ENCODE results near the gene TNFRSF1B. TPM values are rescaled to one million over a fixed set of nuclear protein-coding genes. Genes with fewer than 3 reads are reported as not detected.

The TNFRSF1B gene
- total and polyA plus RNA-seq, 2 experiments from 2014 or later: 0.91 to 4.1 TPM

DNA sequence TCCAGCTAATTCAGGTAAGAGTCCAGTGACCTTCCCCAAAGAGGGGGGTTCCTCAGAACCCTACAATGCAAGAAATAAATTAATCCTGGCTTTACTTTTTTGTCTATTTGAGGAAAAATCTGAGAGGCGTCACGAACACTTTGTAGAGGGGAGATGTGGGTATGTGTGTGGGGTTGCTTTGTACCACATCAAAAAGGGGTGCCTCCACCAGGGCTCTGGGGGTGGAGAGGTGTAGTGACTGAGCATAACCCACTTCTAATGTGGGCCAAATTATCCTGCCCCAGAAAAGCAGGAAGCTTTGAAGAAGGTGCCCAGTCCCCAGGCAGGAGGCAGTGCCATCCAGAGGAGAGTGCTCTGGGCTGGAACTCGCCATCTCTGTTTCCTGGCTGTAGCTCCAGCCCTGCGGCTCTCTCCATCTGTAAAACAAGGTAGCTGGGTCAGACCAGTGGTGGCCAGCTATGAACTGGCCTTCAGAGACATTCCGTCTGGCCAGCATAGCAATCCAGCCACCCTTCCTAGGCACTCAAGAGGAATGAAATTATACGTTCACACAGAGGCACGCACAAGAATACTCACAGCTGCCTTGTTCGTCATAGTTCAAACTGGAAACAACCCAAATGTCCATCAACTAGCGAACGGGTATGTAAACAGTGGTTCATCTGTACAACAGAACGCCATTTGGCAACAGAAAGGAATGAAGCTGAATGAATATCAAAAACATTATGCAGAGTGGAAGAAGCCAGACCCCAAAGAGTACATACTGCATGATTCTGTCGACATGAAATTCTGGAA is 45.4 kb upstream of the TNFRSF1B start (continued):
- TF ChIP-seq, protein P1, sequence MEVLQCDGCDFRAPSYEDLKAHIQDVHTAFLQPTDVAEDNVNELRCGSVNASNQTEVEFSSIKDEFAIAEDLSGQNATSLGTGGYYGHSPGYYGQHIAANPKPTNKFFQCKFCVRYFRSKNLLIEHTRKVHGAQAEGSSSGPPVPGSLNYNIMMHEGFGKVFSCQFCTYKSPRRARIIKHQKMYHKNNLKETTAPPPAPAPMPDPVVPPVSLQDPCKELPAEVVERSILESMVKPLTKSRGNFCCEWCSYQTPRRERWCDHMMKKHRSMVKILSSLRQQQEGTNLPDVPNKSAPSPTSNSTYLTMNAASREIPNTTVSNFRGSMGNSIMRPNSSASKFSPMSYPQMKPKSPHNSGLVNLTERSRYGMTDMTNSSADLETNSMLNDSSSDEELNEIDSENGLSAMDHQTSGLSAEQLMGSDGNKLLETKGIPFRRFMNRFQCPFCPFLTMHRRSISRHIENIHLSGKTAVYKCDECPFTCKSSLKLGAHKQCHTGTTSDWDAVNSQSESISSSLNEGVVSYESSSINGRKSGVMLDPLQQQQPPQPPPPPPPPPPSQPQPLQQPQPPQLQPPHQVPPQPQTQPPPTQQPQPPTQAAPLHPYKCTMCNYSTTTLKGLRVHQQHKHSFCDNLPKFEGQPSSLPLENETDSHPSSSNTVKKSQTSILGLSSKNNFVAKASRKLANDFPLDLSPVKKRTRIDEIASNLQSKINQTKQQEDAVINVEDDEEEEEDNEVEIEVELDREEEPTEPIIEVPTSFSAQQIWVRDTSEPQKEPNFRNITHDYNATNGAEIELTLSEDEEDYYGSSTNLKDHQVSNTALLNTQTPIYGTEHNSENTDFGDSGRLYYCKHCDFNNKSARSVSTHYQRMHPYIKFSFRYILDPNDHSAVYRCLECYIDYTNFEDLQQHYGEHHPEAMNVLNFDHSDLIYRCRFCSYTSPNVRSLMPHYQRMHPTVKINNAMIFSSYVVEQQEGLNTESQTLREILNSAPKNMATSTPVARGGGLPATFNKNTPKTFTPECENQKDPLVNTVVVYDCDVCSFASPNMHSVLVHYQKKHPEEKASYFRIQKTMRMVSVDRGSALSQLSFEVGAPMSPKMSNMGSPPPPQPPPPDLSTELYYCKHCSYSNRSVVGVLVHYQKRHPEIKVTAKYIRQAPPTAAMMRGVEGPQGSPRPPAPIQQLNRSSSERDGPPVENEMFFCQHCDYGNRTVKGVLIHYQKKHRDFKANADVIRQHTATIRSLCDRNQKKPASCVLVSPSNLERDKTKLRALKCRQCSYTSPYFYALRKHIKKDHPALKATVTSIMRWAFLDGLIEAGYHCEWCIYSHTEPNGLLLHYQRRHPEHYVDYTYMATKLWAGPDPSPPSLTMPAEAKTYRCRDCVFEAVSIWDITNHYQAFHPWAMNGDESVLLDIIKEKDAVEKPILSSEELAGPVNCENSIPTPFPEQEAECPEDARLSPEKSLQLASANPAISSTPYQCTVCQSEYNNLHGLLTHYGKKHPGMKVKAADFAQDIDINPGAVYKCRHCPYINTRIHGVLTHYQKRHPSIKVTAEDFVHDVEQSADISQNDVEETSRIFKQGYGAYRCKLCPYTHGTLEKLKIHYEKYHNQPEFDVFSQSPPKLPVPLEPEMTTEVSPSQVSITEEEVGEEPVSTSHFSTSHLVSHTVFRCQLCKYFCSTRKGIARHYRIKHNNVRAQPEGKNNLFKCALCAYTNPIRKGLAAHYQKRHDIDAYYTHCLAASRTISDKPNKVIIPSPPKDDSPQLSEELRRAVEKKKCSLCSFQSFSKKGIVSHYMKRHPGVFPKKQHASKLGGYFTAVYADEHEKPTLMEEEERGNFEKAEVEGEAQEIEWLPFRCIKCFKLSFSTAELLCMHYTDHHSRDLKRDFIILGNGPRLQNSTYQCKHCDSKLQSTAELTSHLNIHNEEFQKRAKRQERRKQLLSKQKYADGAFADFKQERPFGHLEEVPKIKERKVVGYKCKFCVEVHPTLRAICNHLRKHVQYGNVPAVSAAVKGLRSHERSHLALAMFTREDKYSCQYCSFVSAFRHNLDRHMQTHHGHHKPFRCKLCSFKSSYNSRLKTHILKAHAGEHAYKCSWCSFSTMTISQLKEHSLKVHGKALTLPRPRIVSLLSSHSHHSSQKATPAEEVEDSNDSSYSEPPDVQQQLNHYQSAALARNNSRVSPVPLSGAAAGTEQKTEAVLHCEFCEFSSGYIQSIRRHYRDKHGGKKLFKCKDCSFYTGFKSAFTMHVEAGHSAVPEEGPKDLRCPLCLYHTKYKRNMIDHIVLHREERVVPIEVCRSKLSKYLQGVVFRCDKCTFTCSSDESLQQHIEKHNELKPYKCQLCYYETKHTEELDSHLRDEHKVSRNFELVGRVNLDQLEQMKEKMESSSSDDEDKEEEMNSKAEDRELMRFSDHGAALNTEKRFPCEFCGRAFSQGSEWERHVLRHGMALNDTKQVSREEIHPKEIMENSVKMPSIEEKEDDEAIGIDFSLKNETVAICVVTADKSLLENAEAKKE (CRISPR knock-in tag; IDR thresholded peaks at IDR 0.05): no peak
- TF ChIP-seq, protein P2, sequence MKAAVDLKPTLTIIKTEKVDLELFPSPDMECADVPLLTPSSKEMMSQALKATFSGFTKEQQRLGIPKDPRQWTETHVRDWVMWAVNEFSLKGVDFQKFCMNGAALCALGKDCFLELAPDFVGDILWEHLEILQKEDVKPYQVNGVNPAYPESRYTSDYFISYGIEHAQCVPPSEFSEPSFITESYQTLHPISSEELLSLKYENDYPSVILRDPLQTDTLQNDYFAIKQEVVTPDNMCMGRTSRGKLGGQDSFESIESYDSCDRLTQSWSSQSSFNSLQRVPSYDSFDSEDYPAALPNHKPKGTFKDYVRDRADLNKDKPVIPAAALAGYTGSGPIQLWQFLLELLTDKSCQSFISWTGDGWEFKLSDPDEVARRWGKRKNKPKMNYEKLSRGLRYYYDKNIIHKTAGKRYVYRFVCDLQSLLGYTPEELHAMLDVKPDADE (IDR thresholded peaks at IDR 0.05): no peak
- TF ChIP-seq CREB1 (CRISPR knock-in tag; IDR thresholded peaks at IDR 0.05; ENCODE audit: low read depth) (no peak), ZNF331 (CRISPR knock-in tag; IDR thresholded peaks at IDR 0.05; ENCODE audit: low read depth) (no peak)

DNA sequence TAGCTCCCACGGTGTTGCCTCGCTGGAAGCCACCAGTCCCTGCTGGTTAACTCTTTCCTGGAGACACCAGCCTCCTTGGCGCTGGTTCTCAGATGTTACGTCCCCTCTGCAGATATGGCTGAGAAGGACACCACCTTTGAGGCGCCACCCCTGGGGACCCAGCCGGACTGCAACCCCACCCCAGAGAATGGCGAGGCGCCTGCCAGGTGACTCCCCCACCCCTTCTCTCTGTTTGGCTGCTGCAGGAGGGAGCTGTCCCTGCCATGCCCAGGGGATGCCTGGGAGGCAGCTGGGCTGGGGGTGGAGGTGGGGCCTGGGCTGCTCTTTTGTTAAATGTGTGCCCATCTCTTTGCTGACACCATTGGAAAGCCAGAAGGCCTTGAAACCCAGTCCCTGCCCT is 43.6 kb upstream of the TNFRSF1B start:
- H3K36me3 Mint-ChIP-seq (ENCODE audit: low read depth): peaks cover 17% of the 10 kb centered on the region
- no peaks in the 10 kb centered on the region for H3K4me1 ChIP-seq (ENCODE audit: insufficient read depth)
- no peaks in the 10 kb centered on the region for H3K9me3 Mint-ChIP-seq
- H3K4me3 Mint-ChIP-seq: no peak overlapping the region
- no peaks in the 10 kb centered on the region for H3K79me2 ChIP-seq (replicated peaks; ENCODE audit: insufficient read depth)
- peaks cover 14% of the 10 kb centered on the region for H3K27me3 Mint-ChIP-seq (ENCODE audit: insufficient read depth, low read depth, poor library complexity)
- no peak for DNase-seq (ENCODE audit: low spot score)
- no peak overlapping the region for H3K27ac ChIP-seq (ENCODE audit: low read depth)
- peaks cover 4% of the 10 kb centered on the region; the same call in 1 of the 2 replicates for H4K20me1 ChIP-seq (replicated peaks; ENCODE audit: insufficient read depth)
- peaks cover 4% of the 10 kb centered on the region; the same call in 1 of the 3 replicates for H3K4me1 Mint-ChIP-seq
- ATAC-seq: no peak
- peaks cover 18% of the 10 kb centered on the region for H3K36me3 ChIP-seq (ENCODE audit: insufficient read depth)
- H2AFZ ChIP-seq: no peak overlapping the region
- H3K27me3 ChIP-seq (ENCODE audit: insufficient read depth): no peaks in the 10 kb centered on the region
- no peaks in the 10 kb centered on the region for H3K9me2 ChIP-seq (ENCODE audit: insufficient read depth)
- no peak overlapping the region for H3K27ac Mint-ChIP-seq
- no peaks in the 10 kb centered on the region for H3F3A ChIP-seq (replicated peaks; ENCODE audit: low read depth)
- no peak overlapping the region for H3K4me2 ChIP-seq
- H3K4me3 ChIP-seq: no peak overlapping the region
- TF ChIP-seq NANOG (IDR thresholded peaks at IDR 0.05; ENCODE audit: borderline replicate concordance) (no peak), POLR2AphosphoS5 (IDR thresholded peaks at IDR 0.05; ENCODE audit: low read depth) (no peak), EZH2phosphoT487 (IDR thresholded peaks at IDR 0.05; ENCODE audit: unreplicated experiment) (no peak), JUNB (IDR thresholded peaks at IDR 0.05; ENCODE audit: unreplicated experiment) (no peak)
- TF ChIP-seq, protein P2 (IDR thresholded peaks at IDR 0.05): no peak
- TF ChIP-seq, protein P3, sequence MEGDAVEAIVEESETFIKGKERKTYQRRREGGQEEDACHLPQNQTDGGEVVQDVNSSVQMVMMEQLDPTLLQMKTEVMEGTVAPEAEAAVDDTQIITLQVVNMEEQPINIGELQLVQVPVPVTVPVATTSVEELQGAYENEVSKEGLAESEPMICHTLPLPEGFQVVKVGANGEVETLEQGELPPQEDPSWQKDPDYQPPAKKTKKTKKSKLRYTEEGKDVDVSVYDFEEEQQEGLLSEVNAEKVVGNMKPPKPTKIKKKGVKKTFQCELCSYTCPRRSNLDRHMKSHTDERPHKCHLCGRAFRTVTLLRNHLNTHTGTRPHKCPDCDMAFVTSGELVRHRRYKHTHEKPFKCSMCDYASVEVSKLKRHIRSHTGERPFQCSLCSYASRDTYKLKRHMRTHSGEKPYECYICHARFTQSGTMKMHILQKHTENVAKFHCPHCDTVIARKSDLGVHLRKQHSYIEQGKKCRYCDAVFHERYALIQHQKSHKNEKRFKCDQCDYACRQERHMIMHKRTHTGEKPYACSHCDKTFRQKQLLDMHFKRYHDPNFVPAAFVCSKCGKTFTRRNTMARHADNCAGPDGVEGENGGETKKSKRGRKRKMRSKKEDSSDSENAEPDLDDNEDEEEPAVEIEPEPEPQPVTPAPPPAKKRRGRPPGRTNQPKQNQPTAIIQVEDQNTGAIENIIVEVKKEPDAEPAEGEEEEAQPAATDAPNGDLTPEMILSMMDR (conservative IDR thresholded peaks at IDR 0.05; ENCODE audit: low read depth in 2 of 2): no peak
- TF ChIP-seq, protein P4, sequence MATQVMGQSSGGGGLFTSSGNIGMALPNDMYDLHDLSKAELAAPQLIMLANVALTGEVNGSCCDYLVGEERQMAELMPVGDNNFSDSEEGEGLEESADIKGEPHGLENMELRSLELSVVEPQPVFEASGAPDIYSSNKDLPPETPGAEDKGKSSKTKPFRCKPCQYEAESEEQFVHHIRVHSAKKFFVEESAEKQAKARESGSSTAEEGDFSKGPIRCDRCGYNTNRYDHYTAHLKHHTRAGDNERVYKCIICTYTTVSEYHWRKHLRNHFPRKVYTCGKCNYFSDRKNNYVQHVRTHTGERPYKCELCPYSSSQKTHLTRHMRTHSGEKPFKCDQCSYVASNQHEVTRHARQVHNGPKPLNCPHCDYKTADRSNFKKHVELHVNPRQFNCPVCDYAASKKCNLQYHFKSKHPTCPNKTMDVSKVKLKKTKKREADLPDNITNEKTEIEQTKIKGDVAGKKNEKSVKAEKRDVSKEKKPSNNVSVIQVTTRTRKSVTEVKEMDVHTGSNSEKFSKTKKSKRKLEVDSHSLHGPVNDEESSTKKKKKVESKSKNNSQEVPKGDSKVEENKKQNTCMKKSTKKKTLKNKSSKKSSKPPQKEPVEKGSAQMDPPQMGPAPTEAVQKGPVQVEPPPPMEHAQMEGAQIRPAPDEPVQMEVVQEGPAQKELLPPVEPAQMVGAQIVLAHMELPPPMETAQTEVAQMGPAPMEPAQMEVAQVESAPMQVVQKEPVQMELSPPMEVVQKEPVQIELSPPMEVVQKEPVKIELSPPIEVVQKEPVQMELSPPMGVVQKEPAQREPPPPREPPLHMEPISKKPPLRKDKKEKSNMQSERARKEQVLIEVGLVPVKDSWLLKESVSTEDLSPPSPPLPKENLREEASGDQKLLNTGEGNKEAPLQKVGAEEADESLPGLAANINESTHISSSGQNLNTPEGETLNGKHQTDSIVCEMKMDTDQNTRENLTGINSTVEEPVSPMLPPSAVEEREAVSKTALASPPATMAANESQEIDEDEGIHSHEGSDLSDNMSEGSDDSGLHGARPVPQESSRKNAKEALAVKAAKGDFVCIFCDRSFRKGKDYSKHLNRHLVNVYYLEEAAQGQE (IDR thresholded peaks at IDR 0.05; ENCODE audit: unreplicated experiment): no peak

Measured in GM23338 (cell line).